K562 (cell line): ENCODE results near the gene LIX1L. TPM values are rescaled to one million over a fixed set of nuclear protein-coding genes. Genes with fewer than 3 reads are reported as not detected.

Experiments
- BACH1 ChIP-seq: fragments of 200-800 bp; sonication (Bioruptor generic); IDR thresholded peaks from 2 replicates; pipeline ENCODE4 v1.6.1; 2016; ENCODE audit warnings: missing genetic modification characterization, missing compliant biosample characterization
- CTBP1 ChIP-seq: fragments of 450-650 bp; IDR thresholded peaks from 2 replicates; pipeline ENCODE4 v1.6.1; 2016; ENCODE audit warnings: borderline replicate concordance
- DMBX1 ChIP-seq: fragments of 250-450 bp; sonication (Bioruptor Pico); IDR thresholded peaks from 2 replicates; pipeline ENCODE4 v1.8.0; 2022; ENCODE audit warnings: inconsistent platforms, mild to moderate bottlenecking, moderate library complexity, borderline replicate concordance
- FOS ChIP-seq: IDR thresholded peaks from 3 replicates; pipeline ENCODE4 v1.6.1; 2011; ENCODE audit not compliant: insufficient read length; ENCODE audit errors: extremely low read depth
- GABPB1 ChIP-seq: sonication (generic); formaldehyde crosslinking; IDR thresholded peaks from 2 replicates; pipeline ENCODE4 v1.8.0; 2022; ENCODE audit warnings: mild to moderate bottlenecking, missing genetic modification reagents
- HDGF ChIP-seq: fragments of 450-650 bp; IDR thresholded peaks from 2 replicates; pipeline ENCODE4 v1.6.1; 2016
- LCOR ChIP-seq: sonication (generic); formaldehyde crosslinking; IDR thresholded peaks from 2 replicates; pipeline ENCODE4 v1.8.0; 2022; ENCODE audit warnings: mild to moderate bottlenecking, missing genetic modification reagents
- MAFG ChIP-seq: fragments of 450-650 bp; conservative IDR thresholded peaks from 2 replicates; pipeline ENCODE4 v1.6.1; 2016; ENCODE audit warnings: missing genetic modification characterization, missing compliant biosample characterization
- NFE2 ChIP-seq: IDR thresholded peaks from 2 replicates; pipeline ENCODE4 v1.6.1; 2014; ENCODE audit warnings: antibody characterized with exemption, low read depth
- RBM15 ChIP-seq: fragments of 200-400 bp; formaldehyde crosslinking; IDR thresholded peaks from 2 replicates; pipeline ENCODE4 v1.6.1; 2018; ENCODE audit warnings: mild to moderate bottlenecking, low read length, moderate library complexity; ENCODE audit not compliant: insufficient read depth
- RFX1 ChIP-seq: fragments of 450-650 bp; IDR thresholded peaks from 2 replicates; pipeline ENCODE4 v1.6.1; 2016; ENCODE audit warnings: mild to moderate bottlenecking, moderate library complexity
- SMC3 ChIP-seq: conservative IDR thresholded peaks from 2 replicates; pipeline ENCODE4 v1.6.1; 2011; ENCODE audit warnings: low read depth, low read length, improper control_type of control experiment; ENCODE audit not compliant: insufficient read depth
- THRAP3 ChIP-seq: fragments of 450-650 bp; IDR thresholded peaks from 2 replicates; pipeline ENCODE4 v1.6.1; 2016; ENCODE audit warnings: mild to moderate bottlenecking, inconsistent platforms, borderline replicate concordance
- ZNF589 ChIP-seq: fragments of 200-800 bp; sonication (Bioruptor generic); IDR thresholded peaks from 2 replicates; pipeline ENCODE4 v1.6.1; 2016; ENCODE audit warnings: low read depth, missing genetic modification characterization, missing compliant biosample characterization
- ZNF76 ChIP-seq: fragments of 250-450 bp; sonication (Bioruptor Pico); IDR thresholded peaks from 2 replicates; pipeline ENCODE4 v1.4.0; 2020; ENCODE audit warnings: mild to moderate bottlenecking, moderate library complexity, borderline replicate concordance
- polyA plus RNA-seq, 8 experiments: library from polyadenylated mRNA; depleted of rRNA in 4 of 8; stranded (reverse) in 5 of 8; unstranded in 3 of 8; fragments of >200 nt; fragmentation: Nextera tagmentation in 2 of 8; fragmentation: Illumina TruSeq in 1 of 8; extraction: Ambion mirVana in 2 of 8; extraction: Trizol in 1 of 8; gene quantifications; 2 replicates each; pipeline versions ENCODE4 v1.2.1 to v1.2.3, GENCODE V29; 2011 to 2014; ENCODE audit warnings: inconsistent platforms in 1 of 8, missing spikeins in 1 of 8
- total RNA-seq, 7 experiments: library from RNA; depleted of rRNA in 6 of 7; stranded (reverse); fragments of >200 nt in 6 of 7; fragmentation: Illumina TruSeq in 2 of 7; extraction: Trizol in 2 of 7; gene quantifications; 2 replicates each; pipeline versions ENCODE4 v1.2.1 to v1.2.3, GENCODE V29; 2011 to 2021; ENCODE audit warnings: low replicate concordance in 1 of 7
- TF ChIP-seq, protein P1 (sequence below), 2 experiments: fragments of 450-650 bp in 1 of 2; sonication (generic) in 1 of 2; formaldehyde crosslinking in 1 of 2; IDR thresholded peaks in 1 of 2; conservative IDR thresholded peaks in 1 of 2; 2 replicates each; pipeline versions ENCODE4 v1.6.1 to v1.8.1; 2016 to 2023; ENCODE audit warnings: mild to moderate bottlenecking in 2 of 2, moderate library complexity in 2 of 2, inconsistent platforms in 1 of 2, missing genetic modification reagents in 1 of 2
- TF ChIP-seq, protein P2 (sequence below): sonication (generic); IDR thresholded peaks from 2 replicates; pipeline ENCODE4 v1.6.1; 2016
- TF ChIP-seq, protein P3 (sequence below): fragments of 450-650 bp; IDR thresholded peaks from 2 replicates; pipeline ENCODE4 v1.6.1; 2017; ENCODE audit warnings: antibody characterized with exemption, mild to moderate bottlenecking

Gene LIX1L
- total and polyA plus RNA-seq, 9 of the 15 experiments (the other 6 are each of a cell fraction or from before 2014, with no cell fraction given) = 4.6 to 26.5 (median 12.5) TPM

DNA sequence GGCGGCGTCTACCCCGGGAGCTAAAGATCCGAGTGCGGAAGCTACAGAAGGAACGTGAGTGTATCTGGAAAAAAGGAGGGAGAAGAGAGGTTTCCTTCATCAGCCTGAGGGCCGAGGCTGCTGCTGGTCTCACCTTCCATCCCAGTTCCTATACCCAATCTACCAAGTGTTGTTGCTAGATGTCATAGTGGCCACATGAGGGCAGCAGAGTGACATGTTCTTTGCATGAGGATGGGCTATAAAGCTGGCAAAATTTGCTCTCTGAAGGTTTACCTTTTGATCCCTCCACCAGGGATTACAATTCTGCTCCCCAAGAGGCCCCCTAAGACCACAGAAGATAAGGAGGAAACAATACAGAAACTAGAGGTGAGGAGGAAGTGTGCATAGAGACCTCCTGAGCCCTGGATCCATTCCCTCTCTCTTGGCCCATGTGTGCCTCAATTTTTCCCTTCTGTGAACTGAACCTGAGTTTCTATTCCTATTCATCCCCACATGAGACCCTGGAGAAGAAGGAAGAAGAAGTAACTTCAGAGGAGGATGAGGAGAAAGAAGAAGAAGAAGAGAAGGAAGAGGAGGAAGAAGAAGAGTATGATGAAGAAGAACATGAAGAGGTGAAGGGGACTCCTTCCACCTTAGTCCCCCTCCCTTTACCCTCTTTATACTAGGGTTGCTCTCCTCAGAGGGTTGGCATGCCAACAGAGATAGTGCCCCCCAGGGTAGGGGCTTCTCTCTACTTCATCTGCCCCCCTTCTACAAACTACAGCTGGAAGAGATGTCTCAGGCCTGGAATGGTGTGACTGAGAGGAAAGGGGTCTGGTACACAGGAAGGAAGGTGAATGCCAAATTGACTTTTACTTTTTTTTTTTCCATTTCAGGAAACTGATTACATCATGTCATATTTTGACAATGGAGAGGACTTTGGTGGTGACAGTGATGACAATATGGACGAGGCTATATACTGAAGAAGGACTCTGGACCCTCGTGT lies 20.0 kb upstream of the LIX1L start (continued):
- TF ChIP-seq ZNF76 (no peak), FOS (no peak), SMC3 (peak; percentile 88), CTBP1 (peak; percentile 70; the same call in 1 of the 2 replicates), HDGF (peak; percentile 55; the same call in 1 of the 2 replicates), MAFG (no peak), NFE2 (0 out of 2 replicates have a peak, but pooled peaks have one; percentile 2), RFX1 (0 out of 2 replicates have a peak, but pooled peaks have one; percentile 12), THRAP3 (no peak), RBM15 (no peak), DMBX1 (CRISPR knock-in tag) (peak; percentile 54), ZNF589 (no peak; the same call in 1 of the 2 replicates), LCOR (0 out of 2 replicates have a peak, but pooled peaks have one; percentile 63), BACH1 (tag) (no peak; the same call in 1 of the 2 replicates), GABPB1 (CRISPR knock-in tag) (no peak)
- TF ChIP-seq, protein P1, sequence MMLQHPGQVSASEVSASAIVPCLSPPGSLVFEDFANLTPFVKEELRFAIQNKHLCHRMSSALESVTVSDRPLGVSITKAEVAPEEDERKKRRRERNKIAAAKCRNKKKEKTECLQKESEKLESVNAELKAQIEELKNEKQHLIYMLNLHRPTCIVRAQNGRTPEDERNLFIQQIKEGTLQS (IDR thresholded peaks at IDR 0.05) = peak; percentile 28; the same call in 1 of the 2 replicates
- TF ChIP-seq, protein P1 (CRISPR knock-in tag; conservative IDR thresholded peaks at IDR 0.05) = peak; percentile 26; the same call in 1 of the 2 replicates
- TF ChIP-seq, protein P2, sequence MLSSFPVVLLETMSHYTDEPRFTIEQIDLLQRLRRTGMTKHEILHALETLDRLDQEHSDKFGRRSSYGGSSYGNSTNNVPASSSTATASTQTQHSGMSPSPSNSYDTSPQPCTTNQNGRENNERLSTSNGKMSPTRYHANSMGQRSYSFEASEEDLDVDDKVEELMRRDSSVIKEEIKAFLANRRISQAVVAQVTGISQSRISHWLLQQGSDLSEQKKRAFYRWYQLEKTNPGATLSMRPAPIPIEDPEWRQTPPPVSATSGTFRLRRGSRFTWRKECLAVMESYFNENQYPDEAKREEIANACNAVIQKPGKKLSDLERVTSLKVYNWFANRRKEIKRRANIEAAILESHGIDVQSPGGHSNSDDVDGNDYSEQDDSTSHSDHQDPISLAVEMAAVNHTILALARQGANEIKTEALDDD = 0 out of 2 replicates have a peak, but pooled peaks have one; percentile 22
- TF ChIP-seq, protein P3, sequence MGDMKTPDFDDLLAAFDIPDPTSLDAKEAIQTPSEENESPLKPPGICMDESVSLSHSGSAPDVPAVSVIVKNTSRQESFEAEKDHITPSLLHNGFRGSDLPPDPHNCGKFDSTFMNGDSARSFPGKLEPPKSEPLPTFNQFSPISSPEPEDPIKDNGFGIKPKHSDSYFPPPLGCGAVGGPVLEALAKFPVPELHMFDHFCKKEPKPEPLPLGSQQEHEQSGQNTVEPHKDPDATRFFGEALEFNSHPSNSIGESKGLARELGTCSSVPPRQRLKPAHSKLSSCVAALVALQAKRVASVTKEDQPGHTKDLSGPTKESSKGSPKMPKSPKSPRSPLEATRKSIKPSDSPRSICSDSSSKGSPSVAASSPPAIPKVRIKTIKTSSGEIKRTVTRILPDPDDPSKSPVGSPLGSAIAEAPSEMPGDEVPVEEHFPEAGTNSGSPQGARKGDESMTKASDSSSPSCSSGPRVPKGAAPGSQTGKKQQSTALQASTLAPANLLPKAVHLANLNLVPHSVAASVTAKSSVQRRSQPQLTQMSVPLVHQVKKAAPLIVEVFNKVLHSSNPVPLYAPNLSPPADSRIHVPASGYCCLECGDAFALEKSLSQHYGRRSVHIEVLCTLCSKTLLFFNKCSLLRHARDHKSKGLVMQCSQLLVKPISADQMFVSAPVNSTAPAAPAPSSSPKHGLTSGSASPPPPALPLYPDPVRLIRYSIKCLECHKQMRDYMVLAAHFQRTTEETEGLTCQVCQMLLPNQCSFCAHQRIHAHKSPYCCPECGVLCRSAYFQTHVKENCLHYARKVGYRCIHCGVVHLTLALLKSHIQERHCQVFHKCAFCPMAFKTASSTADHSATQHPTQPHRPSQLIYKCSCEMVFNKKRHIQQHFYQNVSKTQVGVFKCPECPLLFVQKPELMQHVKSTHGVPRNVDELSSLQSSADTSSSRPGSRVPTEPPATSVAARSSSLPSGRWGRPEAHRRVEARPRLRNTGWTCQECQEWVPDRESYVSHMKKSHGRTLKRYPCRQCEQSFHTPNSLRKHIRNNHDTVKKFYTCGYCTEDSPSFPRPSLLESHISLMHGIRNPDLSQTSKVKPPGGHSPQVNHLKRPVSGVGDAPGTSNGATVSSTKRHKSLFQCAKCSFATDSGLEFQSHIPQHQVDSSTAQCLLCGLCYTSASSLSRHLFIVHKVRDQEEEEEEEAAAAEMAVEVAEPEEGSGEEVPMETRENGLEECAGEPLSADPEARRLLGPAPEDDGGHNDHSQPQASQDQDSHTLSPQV = peak; percentile 90
